Measurements from ENCODE around the gene SLC1A4. TPM values are rescaled to one million over a fixed set of nuclear protein-coding genes. Genes with fewer than 3 reads are reported as not detected.
A peak's percentile ranks its signal among the peaks of the same experiment; 100 is the strongest.

SLC1A4 gene
- 100 to 1,000 TPM in 1 of 2 experiments, 10 to 100 TPM in 1; 61.7 to 113 TPM for total RNA-seq

DNA sequence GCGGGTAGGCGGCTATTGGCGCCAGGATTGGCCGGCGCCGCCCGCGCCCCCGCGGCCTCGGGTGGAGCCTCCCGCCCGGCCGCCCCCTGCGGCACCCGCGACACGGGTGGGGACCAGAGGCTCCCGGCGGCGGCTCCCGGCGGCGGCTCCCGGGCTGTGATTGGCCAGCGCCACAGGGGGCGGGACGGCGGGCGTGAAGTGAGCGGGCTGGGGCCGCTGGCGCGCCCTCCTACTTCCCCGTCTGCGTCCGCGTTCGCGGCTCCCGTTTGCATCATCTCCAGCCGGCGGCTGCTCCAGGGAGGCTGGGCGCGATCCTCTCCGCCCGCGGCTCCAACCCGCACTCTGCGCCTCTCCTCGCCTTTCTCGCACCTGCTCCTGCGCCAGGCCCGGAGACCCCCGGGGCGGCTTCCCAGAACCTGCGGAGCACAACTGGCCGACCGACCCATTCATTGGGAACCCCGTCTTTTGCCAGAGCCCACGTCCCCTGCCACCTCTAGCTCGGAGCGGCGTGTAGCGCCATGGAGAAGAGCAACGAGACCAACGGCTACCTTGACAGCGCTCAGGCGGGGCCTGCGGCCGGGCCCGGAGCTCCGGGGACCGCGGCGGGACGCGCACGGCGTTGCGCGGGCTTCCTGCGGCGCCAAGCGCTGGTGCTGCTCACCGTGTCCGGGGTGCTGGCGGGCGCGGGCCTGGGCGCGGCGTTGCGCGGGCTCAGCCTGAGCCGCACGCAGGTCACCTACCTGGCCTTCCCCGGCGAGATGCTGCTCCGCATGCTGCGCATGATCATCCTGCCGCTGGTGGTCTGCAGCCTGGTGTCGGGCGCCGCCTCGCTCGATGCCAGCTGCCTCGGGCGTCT, at the start of gene SLC1A4:
TSS of gene SLC1A4 (plus strand) at position 274 of the 856 bp plus-strand sequence. CDS start at position 519, 245 bp downstream.
- CTCF ChIA-PET = interaction anchor here (0.7 to 6.6 kb wide), 12 partner anchors 10 to 71 kb away, joined by 3 to 50 read pairs (median 4); partner anchors contain the start of gene CEP68

GRCh38 chr2:64941143-64941542, 48.1 kb upstream of the SLC1A4 start:
- Mint-ChIP-seq H3K27ac (no peak overlapping the region), H3K4me3 (no peak overlapping the region), H3K4me1 (peaks cover 56% of the 10 kb centered on the region), H3K27me3 (no peaks in the 10 kb centered on the region), H3K9me3 (ENCODE audit: low read depth) (no peaks in the 10 kb centered on the region), H3K36me3 (peaks cover 4% of the 10 kb centered on the region)
- CTCF ChIA-PET = interaction anchor here (1.3 kb wide), 2 partner anchors 12 to 23 kb away, joined by 3 to 4 read pairs; no protein-coding TSS in a partner anchor
- ATAC-seq (no peak), DNase-seq (no peak)

More for the DNA sequence above, at the start of gene SLC1A4:
- Mint-ChIP-seq H3K4me3 (peak within 1 kb of the TSS; percentile 90), H3K27me3 (peaks cover under 1% of the 10 kb centered on the region), H3K36me3 (peaks cover 39% of the 10 kb centered on the region), H3K4me1 (peaks cover 75% of the 10 kb centered on the region), H3K27ac (peak within 1 kb of the TSS; percentile 81), H3K9me3 (ENCODE audit: low read depth) (no peaks in the 10 kb centered on the region)
- peak; percentile 92 for DNase-seq
- peak; percentile 89 for ATAC-seq

GRCh38 chr2:64941801-64942200, 47.4 kb upstream of the SLC1A4 start:
- peak overlapping the region; percentile 3 for H3K27ac Mint-ChIP-seq
- ATAC-seq (no peak), DNase-seq (no peak)
- H3K27me3 Mint-ChIP-seq = no peaks in the 10 kb centered on the region
- CTCF ChIA-PET = interaction anchor here (0.9 to 1.2 kb wide), 2 partner anchors 11 to 24 kb away, joined by 3 to 4 read pairs; no protein-coding TSS in a partner anchor
- peaks cover 4% of the 10 kb centered on the region for H3K36me3 Mint-ChIP-seq
- H3K9me3 Mint-ChIP-seq (ENCODE audit: low read depth) = no peaks in the 10 kb centered on the region
- peaks cover 62% of the 10 kb centered on the region for H3K4me1 Mint-ChIP-seq
- no peak overlapping the region for H3K4me3 Mint-ChIP-seq

DNA sequence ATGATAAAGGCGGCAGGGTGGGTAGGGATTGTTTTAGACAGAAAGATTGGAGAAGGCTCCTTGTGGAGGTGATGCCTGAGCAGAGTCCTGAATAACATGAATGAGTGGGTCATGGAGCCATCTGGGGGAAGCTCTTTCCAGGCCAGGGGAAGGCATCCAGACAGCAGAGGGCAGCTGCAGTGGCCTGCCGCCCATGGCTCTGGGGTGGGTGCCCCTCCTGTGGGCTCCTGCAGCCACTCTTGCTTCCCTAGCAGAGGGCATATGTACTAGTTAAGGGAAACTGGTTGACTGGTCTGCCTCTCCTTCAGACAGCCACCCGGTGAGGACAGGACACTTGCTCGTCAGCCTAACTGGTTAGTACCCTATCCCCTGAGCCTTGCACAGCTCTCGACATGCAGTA, 46.5 kb upstream of the SLC1A4 start:
- Mint-ChIP-seq H3K4me3 (no peak overlapping the region), H3K4me1 (peaks cover 63% of the 10 kb centered on the region), H3K27me3 (no peaks in the 10 kb centered on the region), H3K9me3 (ENCODE audit: low read depth) (no peaks in the 10 kb centered on the region), H3K27ac (no peak overlapping the region), H3K36me3 (peaks cover 8% of the 10 kb centered on the region)
- no peak for ATAC-seq
- CTCF ChIA-PET = interaction anchor here (1.1 to 1.2 kb wide), 2 partner anchors 10 to 90 kb away, joined by 3 read pairs; no protein-coding TSS in a partner anchor
- DNase-seq = no peak

GRCh38 chr2:64943387-64944150, 45.6 kb upstream of the SLC1A4 start:
- CTCF ChIA-PET = interaction anchor here (1.1 to 3.0 kb wide), 2 partner anchors 46 to 90 kb away, joined by 3 to 13 read pairs; partner anchors contain the start of gene SLC1A4
- Mint-ChIP-seq H3K27ac (peak overlapping the region; percentile 13), H3K9me3 (ENCODE audit: low read depth) (no peaks in the 10 kb centered on the region), H3K4me1 (peaks cover 66% of the 10 kb centered on the region), H3K4me3 (no peak overlapping the region), H3K27me3 (no peaks in the 10 kb centered on the region), H3K36me3 (peaks cover 10% of the 10 kb centered on the region)
- ATAC-seq (no peak), DNase-seq (no peak)

DNA sequence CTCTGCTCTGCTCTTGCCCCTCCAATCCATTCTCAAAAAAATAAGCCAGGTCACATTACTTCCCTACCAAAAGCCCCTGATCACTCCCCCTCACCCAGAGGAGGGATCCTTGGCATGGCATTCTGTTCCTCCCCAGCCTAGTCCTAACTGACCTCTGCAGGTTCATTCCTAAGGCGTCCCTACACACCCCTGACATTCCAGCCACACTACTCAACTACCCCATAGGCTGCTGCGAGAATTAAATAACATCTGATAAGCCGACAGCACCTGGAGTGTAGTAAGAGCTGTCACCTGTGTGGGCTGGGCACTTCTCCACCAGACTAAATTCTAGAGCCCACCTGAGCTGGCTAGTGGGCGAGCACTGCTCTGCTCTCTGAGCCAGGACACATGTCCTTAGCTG, 44.7 kb upstream of the SLC1A4 start:
- H3K27me3 Mint-ChIP-seq = no peaks in the 10 kb centered on the region
- H3K9me3 Mint-ChIP-seq (ENCODE audit: low read depth) = no peaks in the 10 kb centered on the region
- H3K4me3 Mint-ChIP-seq = no peak overlapping the region
- CTCF ChIA-PET = interaction anchor here (1.0 to 4.1 kb wide), 4 partner anchors 20 to 96 kb away, joined by 3 to 27 read pairs (median 8); partner anchors contain the start of gene SLC1A4
- peak overlapping the region; percentile 13 for H3K27ac Mint-ChIP-seq
- DNase-seq (no peak), ATAC-seq (no peak)
- peaks cover 59% of the 10 kb centered on the region for H3K4me1 Mint-ChIP-seq
- H3K36me3 Mint-ChIP-seq = peaks cover 10% of the 10 kb centered on the region

DNA sequence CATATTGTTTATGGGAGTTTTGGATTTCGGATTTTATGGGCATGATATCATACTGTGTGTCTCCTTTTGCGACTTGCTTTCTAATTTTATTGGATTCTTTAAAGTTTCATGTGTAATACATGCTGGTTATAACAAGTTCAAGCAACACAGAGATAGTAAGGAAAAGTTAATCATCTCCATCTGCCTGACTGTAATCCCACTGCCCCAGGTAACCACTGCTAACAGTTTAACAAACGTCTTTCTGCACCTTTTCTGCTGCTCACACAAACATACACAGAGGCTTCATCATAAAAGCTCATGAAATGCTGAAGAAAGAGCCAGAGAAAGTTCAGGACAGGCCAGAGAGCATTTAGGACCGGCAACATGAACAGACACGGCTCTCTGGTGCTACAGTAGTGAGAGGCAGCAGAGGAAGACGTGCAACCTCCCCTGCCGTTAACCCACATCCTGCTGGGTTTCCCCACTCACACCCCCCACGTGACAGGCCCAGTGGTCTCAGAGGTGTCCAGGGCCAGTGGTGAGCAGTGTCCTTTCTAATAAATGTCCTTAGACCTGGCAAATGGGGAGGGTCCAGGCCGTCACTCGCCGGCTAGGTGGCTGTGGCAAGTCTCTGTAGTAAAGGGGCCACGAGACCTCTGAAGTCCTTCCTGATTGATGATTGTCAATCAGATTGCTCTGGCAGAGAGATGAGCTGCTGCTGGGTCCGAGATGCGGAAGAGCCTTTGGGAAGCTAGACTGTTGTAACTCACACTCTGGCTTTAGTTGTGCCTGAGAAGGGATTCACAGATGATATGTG, 43.0 kb upstream of the SLC1A4 start:
- no peaks in the 10 kb centered on the region for H3K9me3 Mint-ChIP-seq (ENCODE audit: low read depth)
- H3K36me3 Mint-ChIP-seq = peaks cover 10% of the 10 kb centered on the region
- peaks cover 58% of the 10 kb centered on the region for H3K4me1 Mint-ChIP-seq
- CTCF ChIA-PET = interaction anchor here (0.7 to 4.1 kb wide), 10 partner anchors 11 to 109 kb away, joined by 3 to 27 read pairs (median 4); partner anchors contain the start of gene SLC1A4
- peak overlapping the region; percentile 69 for H3K4me3 Mint-ChIP-seq
- no peaks in the 10 kb centered on the region for H3K27me3 Mint-ChIP-seq
- DNase-seq (peak; percentile 92), ATAC-seq (peak; percentile 95)
- peak overlapping the region; percentile 95 for H3K27ac Mint-ChIP-seq

GRCh38 chr2:64946769-64947247, 42.4 kb upstream of the SLC1A4 start:
- no peak for DNase-seq
- H3K36me3 Mint-ChIP-seq = peaks cover 10% of the 10 kb centered on the region
- no peaks in the 10 kb centered on the region for H3K27me3 Mint-ChIP-seq
- H3K4me3 Mint-ChIP-seq = peak overlapping the region; percentile 69
- CTCF ChIA-PET = interaction anchor here (1.0 to 4.1 kb wide), 8 partner anchors 11 to 95 kb away, joined by 3 to 27 read pairs (median 4); partner anchors contain the start of gene SLC1A4
- ATAC-seq = no peak
- H3K4me1 Mint-ChIP-seq = peaks cover 57% of the 10 kb centered on the region
- peak overlapping the region; percentile 95 for H3K27ac Mint-ChIP-seq
- H3K9me3 Mint-ChIP-seq (ENCODE audit: low read depth) = no peaks in the 10 kb centered on the region

GRCh38 chr2:64947885-64948284, 41.3 kb upstream of the SLC1A4 start:
- ATAC-seq (no peak), DNase-seq (no peak)
- Mint-ChIP-seq H3K27me3 (no peaks in the 10 kb centered on the region), H3K4me3 (no peak overlapping the region), H3K27ac (peak overlapping the region; percentile 95), H3K4me1 (peaks cover 52% of the 10 kb centered on the region), H3K36me3 (peaks cover 10% of the 10 kb centered on the region), H3K9me3 (ENCODE audit: low read depth) (no peaks in the 10 kb centered on the region)
- CTCF ChIA-PET = interaction anchor here (0.9 to 4.1 kb wide), 3 partner anchors 30 to 117 kb away, joined by 3 to 27 read pairs (median 3); no protein-coding TSS in a partner anchor

DNA sequence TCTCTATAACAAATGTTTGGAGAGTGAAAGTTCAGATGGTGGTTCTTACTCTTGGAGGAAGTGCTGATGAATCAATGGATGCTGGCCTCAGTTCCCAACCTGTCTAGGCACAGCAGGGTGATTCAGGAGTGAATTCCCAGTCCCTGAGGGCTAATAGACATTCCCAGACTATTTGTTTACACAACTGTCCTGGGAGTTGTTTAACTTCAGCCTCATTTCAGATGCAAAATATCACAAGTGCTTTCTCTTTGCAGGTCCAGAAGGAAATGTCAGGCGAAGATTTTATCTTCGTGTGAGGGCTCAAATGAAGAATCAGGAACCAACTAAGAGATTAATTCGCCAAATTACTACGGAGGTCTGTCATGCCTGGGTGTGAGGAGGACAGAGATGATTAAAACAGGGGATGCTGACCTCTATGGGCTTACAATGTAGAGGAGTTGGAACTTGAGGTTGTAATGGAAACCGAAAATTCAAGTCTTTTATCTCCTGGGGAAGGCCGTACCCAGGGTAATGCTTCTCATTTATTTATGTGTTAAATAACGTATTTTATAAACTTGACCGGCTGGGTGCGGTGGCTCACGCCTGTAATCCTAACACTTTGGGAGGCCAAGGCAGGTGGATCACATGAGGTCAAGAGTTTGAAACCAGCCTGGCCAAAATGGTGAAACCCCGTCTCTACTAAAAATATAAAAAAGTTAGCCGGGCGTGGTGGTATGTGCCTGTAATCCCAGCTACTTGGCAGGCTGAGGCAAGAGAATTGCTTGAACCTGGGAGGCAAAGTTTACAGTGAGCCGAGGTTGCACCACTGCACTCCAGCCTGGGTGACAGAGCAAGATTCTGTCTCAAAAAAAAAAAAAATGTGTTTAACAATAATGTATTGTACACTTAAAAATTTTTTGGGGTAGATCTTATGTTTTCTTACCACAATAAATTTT, 38.7 kb upstream of the SLC1A4 start:
- Mint-ChIP-seq H3K9me3 (ENCODE audit: low read depth) (peaks cover 4% of the 10 kb centered on the region), H3K27ac (no peak overlapping the region), H3K4me1 (peaks cover 39% of the 10 kb centered on the region), H3K4me3 (no peak overlapping the region), H3K27me3 (no peaks in the 10 kb centered on the region), H3K36me3 (peaks cover 9% of the 10 kb centered on the region)
- no peak for ATAC-seq
- CTCF ChIA-PET = no interaction called here
- no peak for DNase-seq

DNA sequence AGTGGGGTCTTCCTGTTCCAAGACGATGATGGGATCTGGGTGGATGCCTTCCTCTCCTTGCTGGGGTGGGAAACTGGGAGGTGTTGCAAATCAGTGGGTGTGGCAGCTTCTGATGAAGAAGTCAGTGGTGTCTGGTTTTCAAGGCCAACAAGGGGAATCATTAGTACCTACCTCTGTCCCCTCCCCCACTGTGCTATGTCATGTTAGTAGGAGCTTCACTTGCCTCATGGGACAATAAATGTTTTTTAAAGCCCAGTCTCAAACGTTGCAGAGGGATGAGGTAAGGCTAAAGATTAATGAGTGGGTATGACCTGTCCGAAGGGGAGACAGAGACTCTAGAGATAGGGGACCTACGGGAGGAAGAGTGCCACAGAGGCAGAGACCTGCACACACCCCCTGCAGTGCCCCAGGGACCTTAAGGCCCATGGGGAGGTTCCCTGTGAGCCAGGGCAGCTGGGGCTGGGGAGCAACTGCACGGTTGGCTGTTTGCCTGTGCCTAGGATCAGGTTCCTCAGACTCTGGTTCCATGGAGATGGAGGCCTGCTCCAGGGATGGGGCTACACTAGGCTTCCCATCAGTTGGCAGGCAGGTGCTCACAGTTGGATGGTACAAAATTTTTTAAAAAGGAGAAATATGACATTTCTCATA, 37.8 kb upstream of the SLC1A4 start:
- H3K36me3 Mint-ChIP-seq = peaks cover 11% of the 10 kb centered on the region
- H3K27me3 Mint-ChIP-seq = no peaks in the 10 kb centered on the region
- H3K27ac Mint-ChIP-seq = no peak overlapping the region
- peaks cover 6% of the 10 kb centered on the region for H3K9me3 Mint-ChIP-seq (ENCODE audit: low read depth)
- H3K4me1 Mint-ChIP-seq = peaks cover 30% of the 10 kb centered on the region
- CTCF ChIA-PET = interaction anchor here (0.6 kb wide), 1 partner anchor 237 kb away, joined by 4 read pairs; no protein-coding TSS in a partner anchor
- no peak for ATAC-seq
- H3K4me3 Mint-ChIP-seq = no peak overlapping the region
- no peak for DNase-seq

Data from activated CD8-positive, alpha-beta memory T cell treated with anti-CD3 and anti-CD28 coated beads, Interleukin-2, amount 10 ng/mL, durations not matched to agents 7 days and 5 days (primary cell).